CD14-positive monocyte (primary cell): ENCODE measurements around the gene PDZRN3. TPM values are rescaled to one million over a fixed set of nuclear protein-coding genes. Genes with fewer than 3 reads are reported as not detected.

Experiments
- DNase-seq, 3 donors: peaks; one replicate each; pipeline ENCODE4 v3.0.0-alpha.2; 2011 to 2022
- H2AFZ ChIP-seq: 2 replicates; pipeline ENCODE4 v1.6.0; 2012; ENCODE audit warnings: mild to moderate bottlenecking, low read depth, low read length, inconsistent platforms; ENCODE audit not compliant: insufficient read depth, poor library complexity, severe bottlenecking
- H3K27ac ChIP-seq, 2 donors: 1 replicate in 1 of 2; 2 replicates in 1 of 2; pipeline ENCODE4 v1.5.1; 2012 to 2013; ENCODE audit warnings: low read length in 2 of 2, control low read depth in 1 of 2, inconsistent platforms in 1 of 2, low read depth in 1 of 2, mild to moderate bottlenecking in 1 of 2
- H3K27me3 ChIP-seq, 2 donors: one replicate each; pipeline versions ENCODE4 v1.6.0 to v1.6.1; 2011 to 2013; ENCODE audit warnings: low read length in 2 of 2; ENCODE audit not compliant: control insufficient read depth in 2 of 2, insufficient read depth in 2 of 2
- H3K36me3 ChIP-seq, 2 donors: replicated peaks in 1 of 2; 1 replicate in 1 of 2; 2 replicates in 1 of 2; pipeline versions ENCODE4 v1.5.1 to v1.6.1; 2012 to 2013; ENCODE audit warnings: low read length in 2 of 2, control low read depth in 1 of 2, inconsistent platforms in 1 of 2, mild to moderate bottlenecking in 1 of 2; ENCODE audit not compliant: insufficient read depth in 2 of 2, control insufficient read depth in 1 of 2
- H3K4me1 ChIP-seq, 2 donors: 1 replicate in 1 of 2; 2 replicates in 1 of 2; pipeline versions ENCODE4 v1.5.1 to v1.6.1; 2012 to 2013; ENCODE audit warnings: low read length in 2 of 2, control low read depth in 1 of 2, inconsistent platforms in 1 of 2, mild to moderate bottlenecking in 1 of 2, moderate library complexity in 1 of 2; ENCODE audit not compliant: insufficient read depth in 2 of 2, control insufficient read depth in 1 of 2
- H3K4me2 ChIP-seq: replicated peaks from 2 replicates; pipeline ENCODE3; 2012; ENCODE audit warnings: low read length, moderate library complexity, mild to moderate bottlenecking; ENCODE audit not compliant: poor library complexity, severe bottlenecking; ENCODE audit errors: extremely low read depth
- H3K4me3 ChIP-seq, 3 experiments: fragments of 200-600 bp in 1 of 3; sonication (generic) in 1 of 3; replicated peaks in 1 of 3; 1 replicate in 2 of 3; 2 replicates in 1 of 3; pipeline ENCODE4 v1.5.1; 2011 to 2013; ENCODE audit warnings: low read length in 3 of 3, mild to moderate bottlenecking in 3 of 3, control low read depth in 2 of 3, low read depth in 2 of 3, inconsistent platforms in 1 of 3, moderate library complexity in 1 of 3
- H3K79me2 ChIP-seq: 2 replicates; pipeline ENCODE4 v1.6.0; 2012; ENCODE audit warnings: mild to moderate bottlenecking, control low read depth, inconsistent platforms, low read length, moderate library complexity; ENCODE audit not compliant: insufficient read depth
- H3K9ac ChIP-seq: 2 replicates; pipeline ENCODE4 v1.6.0; 2017; ENCODE audit warnings: low read length, mild to moderate bottlenecking; ENCODE audit not compliant: insufficient read depth, poor library complexity, severe bottlenecking
- H3K9me3 ChIP-seq, 2 donors: replicated peaks in 1 of 2; 1 replicate in 1 of 2; 2 replicates in 1 of 2; pipeline versions ENCODE4 v1.5.1 to v1.6.1; 2012 to 2013; ENCODE audit warnings: low read length in 2 of 2, control low read depth in 1 of 2; ENCODE audit not compliant: control insufficient read depth in 1 of 2, insufficient read depth in 1 of 2
- H4K20me1 ChIP-seq: 2 replicates; pipeline ENCODE4 v1.6.0; 2012; ENCODE audit warnings: mild to moderate bottlenecking, low read length, control low read depth, moderate library complexity; ENCODE audit not compliant: insufficient read depth
- H3K27ac Mint-ChIP-seq, 7 donors: one replicate each; pipeline ENCODE4 v1.8.0; 2020; ENCODE audit warnings: mild to moderate bottlenecking in 7 of 7, mixed read lengths in 7 of 7, moderate library complexity in 6 of 7, inconsistent platforms in 2 of 7
- H3K27me3 Mint-ChIP-seq, 3 donors: one replicate each; pipeline ENCODE4 v1.8.0; 2021 to 2022; ENCODE audit warnings: low read depth in 3 of 3, mild to moderate bottlenecking in 3 of 3, mixed read lengths in 3 of 3, moderate library complexity in 3 of 3, inconsistent platforms in 1 of 3
- H3K36me3 Mint-ChIP-seq, 2 donors: one replicate each; pipeline ENCODE4 v1.8.0; 2020; ENCODE audit warnings: mixed read lengths in 2 of 2, inconsistent platforms in 1 of 2, mild to moderate bottlenecking in 1 of 2
- H3K4me1 Mint-ChIP-seq: one replicate; pipeline ENCODE4 v1.8.0; 2020; ENCODE audit warnings: mild to moderate bottlenecking, mixed read lengths
- H3K4me3 Mint-ChIP-seq, 2 donors: one replicate each; pipeline ENCODE4 v1.8.0; 2020; ENCODE audit warnings: mild to moderate bottlenecking in 2 of 2, mixed read lengths in 2 of 2, moderate library complexity in 1 of 2
- H3K9me3 Mint-ChIP-seq, 7 donors: one replicate each; pipeline ENCODE4 v1.8.0; 2020 to 2022; ENCODE audit warnings: mixed read lengths in 7 of 7, mild to moderate bottlenecking in 6 of 7, moderate library complexity in 6 of 7, inconsistent platforms in 2 of 7
- CTCF ChIP-seq: fragments of 200-600 bp; IDR thresholded peaks from one replicate; pipeline ENCODE4 v1.8.0; 2022; ENCODE audit warnings: antibody characterized with exemption, mild to moderate bottlenecking
- WGBS: methylation state at CpG from one replicate; pipeline ENCODE4 v1.1.5; 2013; ENCODE audit warnings: missing lambda C conversion rate; ENCODE audit not compliant: insufficient coverage; 5-methylcytosine and 5-hydroxymethylcytosine counted together
- intact Hi-C, 2 donors: fragments of 100-400 bp; cut with micrococcal nuclease; formaldehyde crosslinking; loops; one replicate each; pipeline versions ENCODE4 v1.15.0 to v1.15.1; 2023
- polyA plus RNA-seq, 3 donors: library from polyadenylated mRNA; depleted of rRNA in 1 of 3; unstranded in 2 of 3; stranded (reverse) in 1 of 3; fragments of 300-500 nt in 2 of 3; fragments of >200 nt in 1 of 3; fragmentation: Illumina TruSeq in 2 of 3; gene quantifications; 1 replicate in 2 of 3; 2 replicates in 1 of 3; pipeline ENCODE4 v1.2.3, GENCODE V29; 2012 to 2021

Gene PDZRN3
- polyA plus RNA-seq, 3 donors = not detected

GRCh38 chr3:73582535-73582934, 42.2 kb downstream of the PDZRN3 start:
- Mint-ChIP-seq H3K4me3 (no peak overlapping the region), H3K27me3 (peaks cover 0 to 2% (median under 1%) of the 10 kb centered on the region in 3 donors)
- WGBS = 80% methylated on average over 1 of the region's 4 CpGs

DNA sequence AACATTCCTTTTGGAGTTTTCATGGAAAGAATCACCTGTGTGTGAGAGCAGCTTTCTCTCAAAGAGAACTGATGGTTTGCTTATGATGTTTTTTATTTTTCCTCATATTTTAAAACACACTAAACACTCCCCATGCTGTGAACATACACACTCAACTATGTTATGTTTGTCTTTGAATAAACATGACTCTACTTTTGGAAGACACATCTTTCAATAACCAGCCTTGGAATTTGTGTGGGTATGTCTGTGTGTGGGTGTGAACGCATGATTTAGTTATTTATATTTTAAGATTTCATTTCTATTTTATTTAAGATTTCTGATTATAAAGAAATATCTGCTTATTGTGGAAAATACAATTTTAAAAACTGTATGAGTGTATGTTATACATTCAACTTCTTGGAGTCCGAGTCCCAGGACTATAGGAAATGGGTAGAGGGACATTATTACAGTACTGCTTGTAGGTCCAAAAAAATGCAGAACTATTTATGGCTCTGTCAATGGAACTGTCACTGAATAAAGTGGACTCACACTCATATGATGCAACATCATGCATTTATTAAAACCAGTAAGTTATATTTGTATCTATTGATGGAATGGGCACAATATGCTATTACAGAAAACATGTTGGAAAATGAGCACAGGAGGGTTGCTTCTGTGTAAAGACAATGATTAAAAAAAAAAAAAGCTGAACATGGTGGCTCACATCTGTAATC, 43.5 kb downstream of the PDZRN3 start:
- Histone ChIP-seq H3K4me1 (no peaks in the 10 kb centered on the region), H3K9me3 (no peaks in the 10 kb centered on the region), H3K79me2 (no peaks in the 10 kb centered on the region), H3K4me3 (no peak overlapping the region), H3K4me2 (no peak overlapping the region), H3K9ac (no peak overlapping the region), H3K36me3 (no peaks in the 10 kb centered on the region), H4K20me1 (no peaks in the 10 kb centered on the region), H3K27me3 (no peaks in the 10 kb centered on the region), H3K27ac (no peak overlapping the region), H2AFZ (no peak overlapping the region)
- Mint-ChIP-seq H3K4me1 (no peaks in the 10 kb centered on the region), H3K36me3 (no peaks in the 10 kb centered on the region), H3K9me3 (peaks cover 0 to 3% (median 0%) of the 10 kb centered on the region in 7 donors), H3K27ac (no peak overlapping the region), H3K4me3 (no peak overlapping the region), H3K27me3 (peaks cover 2 to 3% (median 3%) of the 10 kb centered on the region in 3 donors)
- DNase-seq = no peak
- no peak for TF ChIP-seq CTCF
- 86% methylated on average over 1 of the region's 2 CpGs for WGBS
- intact Hi-C loops = no loop called here

More at GRCh38 chr3:73582535-73582934, 42.2 kb downstream of the PDZRN3 start:
- no peaks in the 10 kb centered on the region for H3K36me3 Mint-ChIP-seq
- H3K36me3 ChIP-seq = no peaks in the 10 kb centered on the region
- H3K4me2 ChIP-seq = no peak overlapping the region
- H3K27ac Mint-ChIP-seq = no peak overlapping the region
- H3K9ac ChIP-seq = no peak overlapping the region
- H3K27me3 ChIP-seq = no peaks in the 10 kb centered on the region
- H3K79me2 ChIP-seq = no peaks in the 10 kb centered on the region
- no peak overlapping the region for H3K4me3 ChIP-seq
- H3K27ac ChIP-seq = no peak overlapping the region
- H3K4me1 ChIP-seq = no peaks in the 10 kb centered on the region
- H3K9me3 Mint-ChIP-seq = peaks cover 0 to 3% (median 0%) of the 10 kb centered on the region in 7 donors
- H2AFZ ChIP-seq = no peak overlapping the region
- H3K9me3 ChIP-seq = no peaks in the 10 kb centered on the region
- TF ChIP-seq CTCF = no peak
- intact Hi-C loops = no loop called here
- H3K4me1 Mint-ChIP-seq = no peaks in the 10 kb centered on the region
- no peak for DNase-seq
- H4K20me1 ChIP-seq = no peaks in the 10 kb centered on the region
